ENCODE results near the gene RSPH10B2. TPM values are rescaled to one million over a fixed set of nuclear protein-coding genes. Genes with fewer than 3 reads are reported as not detected.
"Not testable (repeated sequence)": the region's sequence is repeated elsewhere in the genome, so short reads cannot be mapped to it uniquely, and the experiment has no call there.

RSPH10B2 gene
- total RNA-seq, 1 experiment from 2014 or later, result 0.33 TPM

DNA sequence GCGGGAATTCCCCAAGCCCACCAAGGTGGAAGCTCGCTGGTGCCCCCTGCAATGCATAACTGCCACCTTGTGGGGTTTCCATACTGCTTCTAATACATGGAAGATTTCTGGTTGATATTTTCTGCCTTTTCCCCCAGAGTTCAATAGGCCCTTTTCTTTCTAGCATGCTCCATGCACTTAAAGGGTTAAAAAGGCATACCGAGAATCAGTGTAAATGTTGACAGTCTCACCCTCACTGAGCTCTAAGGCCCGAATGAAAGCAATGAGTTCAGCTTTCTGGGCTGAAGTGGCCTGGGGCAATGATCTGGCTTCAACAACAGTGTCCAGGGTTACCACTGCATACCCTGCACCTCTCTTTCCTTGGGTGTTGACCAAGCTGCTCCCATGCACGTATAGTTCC, 89.2 kb downstream of the RSPH10B2 start:
- H3K79me2 ChIP-seq (ENCODE audit: insufficient read depth, low read length); H3K9ac ChIP-seq (ENCODE audit: extremely low read depth, insufficient read length, low read length); H3K23me2 ChIP-seq (ENCODE audit: insufficient read length, low read depth, low read length, poor library complexity, severe bottlenecking); H3K18ac ChIP-seq (ENCODE audit: insufficient read length, low read depth, low read length); H3K27me3 ChIP-seq (ENCODE audit: insufficient read depth, low read length); H2BK12ac ChIP-seq (ENCODE audit: insufficient read length, low read depth, low read length); H2AK5ac ChIP-seq (ENCODE audit: insufficient read length, low read length); H3K27me3 Mint-ChIP-seq (ENCODE audit: low read depth); H4K20me1 ChIP-seq (ENCODE audit: control insufficient read depth, insufficient read depth, insufficient read length); H2BK15ac ChIP-seq (ENCODE audit: low read depth, low read length); H2AFZ ChIP-seq (ENCODE audit: low read length); H4K5ac ChIP-seq (ENCODE audit: insufficient read length, low read depth, low read length); H3K4me2 ChIP-seq (ENCODE audit: insufficient read depth, insufficient read length, low read length); H3K27ac ChIP-seq (ENCODE audit: insufficient read length, low read depth, low read length); H3K79me1 ChIP-seq (ENCODE audit: insufficient read depth, low read depth, low read length, poor library complexity, severe bottlenecking); H3K4ac ChIP-seq (ENCODE audit: low read depth, low read length); H3K36me3 Mint-ChIP-seq (ENCODE audit: insufficient read depth in 1 of 3, low read depth in 3 of 3); H3K27ac Mint-ChIP-seq; H2BK120ac ChIP-seq (ENCODE audit: low read depth, low read length, poor library complexity, severe bottlenecking); DNase-seq; H3K23ac ChIP-seq (ENCODE audit: insufficient read length, low read depth, low read length); H3K4me3 Mint-ChIP-seq; H4K91ac ChIP-seq (ENCODE audit: insufficient read length, low read depth, low read length); H3K9me3 ChIP-seq (ENCODE audit: control insufficient read depth, low read depth, low read length); H3K56ac ChIP-seq (ENCODE audit: insufficient read length, low read depth, low read length); H2BK20ac ChIP-seq (ENCODE audit: low read depth, low read length, poor library complexity, severe bottlenecking); H3T11ph ChIP-seq (ENCODE audit: low read length); H3K4me1 ChIP-seq (ENCODE audit: insufficient read depth, low read length); H3K9me3 Mint-ChIP-seq; H3K14ac ChIP-seq (ENCODE audit: insufficient read depth, low read length); H2BK5ac ChIP-seq (ENCODE audit: insufficient read length, low read length); H4K8ac ChIP-seq (replicated peaks; ENCODE audit: insufficient read length, low read depth, low read length): not testable (repeated sequence)
- WGBS (ENCODE audit: extremely low coverage, insufficient read length, low lambda C conversion rate), result no CpG with 5 or more reads among the region's 5 CpGs
- peaks cover 14 to 15% of the 10 kb centered on the region in 2 experiments for H3K4me1 Mint-ChIP-seq

DNA sequence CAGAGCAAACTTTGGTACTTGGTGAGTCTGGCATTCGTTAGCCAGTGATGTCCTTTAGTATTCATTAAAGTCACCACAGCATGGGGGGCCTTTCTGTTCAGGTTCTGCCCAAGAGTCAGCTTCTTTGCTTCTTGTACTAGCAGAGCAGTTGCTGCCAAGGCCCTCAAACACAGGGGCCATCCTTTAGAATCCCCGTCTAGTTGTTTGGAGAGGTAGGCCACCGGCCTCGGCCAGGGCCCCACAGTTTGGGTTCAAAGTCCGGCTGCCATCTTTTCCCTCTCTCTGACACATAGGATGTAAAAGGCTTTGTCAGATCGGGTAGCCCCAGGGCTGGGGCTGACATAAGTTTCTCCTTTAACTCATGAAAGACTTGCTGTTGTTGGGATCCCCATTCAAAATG, 89.8 kb downstream of the RSPH10B2 start:
- H4K20me1 ChIP-seq (ENCODE audit: control insufficient read depth, insufficient read depth, insufficient read length); H2BK120ac ChIP-seq (ENCODE audit: low read depth, low read length, poor library complexity, severe bottlenecking); DNase-seq; H3K23ac ChIP-seq (ENCODE audit: insufficient read length, low read depth, low read length); H3K27me3 Mint-ChIP-seq (ENCODE audit: low read depth); H2AK5ac ChIP-seq (ENCODE audit: insufficient read length, low read length); H4K91ac ChIP-seq (ENCODE audit: insufficient read length, low read depth, low read length); H3K79me2 ChIP-seq (ENCODE audit: insufficient read depth, low read length); H3K9me3 Mint-ChIP-seq; H3K27me3 ChIP-seq (ENCODE audit: insufficient read depth, low read length); H3K14ac ChIP-seq (ENCODE audit: insufficient read depth, low read length); H3K27ac Mint-ChIP-seq; H3K9ac ChIP-seq (ENCODE audit: extremely low read depth, insufficient read length, low read length); H3K36me3 Mint-ChIP-seq (ENCODE audit: insufficient read depth in 1 of 3, low read depth in 3 of 3); H3K23me2 ChIP-seq (ENCODE audit: insufficient read length, low read depth, low read length, poor library complexity, severe bottlenecking); H2AFZ ChIP-seq (ENCODE audit: low read length); H3K4me1 ChIP-seq (ENCODE audit: insufficient read depth, low read length); H3K18ac ChIP-seq (ENCODE audit: insufficient read length, low read depth, low read length); H3K56ac ChIP-seq (ENCODE audit: insufficient read length, low read depth, low read length); H4K5ac ChIP-seq (ENCODE audit: insufficient read length, low read depth, low read length); H3K4me2 ChIP-seq (ENCODE audit: insufficient read depth, insufficient read length, low read length); H2BK20ac ChIP-seq (ENCODE audit: low read depth, low read length, poor library complexity, severe bottlenecking); H3T11ph ChIP-seq (ENCODE audit: low read length); H4K8ac ChIP-seq (replicated peaks; ENCODE audit: insufficient read length, low read depth, low read length); H2BK12ac ChIP-seq (ENCODE audit: insufficient read length, low read depth, low read length); H2BK5ac ChIP-seq (ENCODE audit: insufficient read length, low read length); H2BK15ac ChIP-seq (ENCODE audit: low read depth, low read length); H3K4ac ChIP-seq (ENCODE audit: low read depth, low read length); H3K79me1 ChIP-seq (ENCODE audit: insufficient read depth, low read depth, low read length, poor library complexity, severe bottlenecking); H3K9me3 ChIP-seq (ENCODE audit: control insufficient read depth, low read depth, low read length); H3K4me3 Mint-ChIP-seq; H3K27ac ChIP-seq (ENCODE audit: insufficient read length, low read depth, low read length): not testable (repeated sequence)
- peaks cover 14 to 15% of the 10 kb centered on the region in 2 experiments for H3K4me1 Mint-ChIP-seq
- WGBS (ENCODE audit: extremely low coverage, insufficient read length, low lambda C conversion rate), result no CpG with 5 or more reads among the region's 6 CpGs

Measured in H9 (cell line).